NCI-H2171 treated with DMSO at 0.1 percent for 48 hours (cell line): ENCODE data around the gene AKAP12.

Experiments
- DNase-seq: peaks from one replicate; lab custom pipeline; 2025; lab: John Stamatoyannopoulos, UW

Gene AKAP12

DNA sequence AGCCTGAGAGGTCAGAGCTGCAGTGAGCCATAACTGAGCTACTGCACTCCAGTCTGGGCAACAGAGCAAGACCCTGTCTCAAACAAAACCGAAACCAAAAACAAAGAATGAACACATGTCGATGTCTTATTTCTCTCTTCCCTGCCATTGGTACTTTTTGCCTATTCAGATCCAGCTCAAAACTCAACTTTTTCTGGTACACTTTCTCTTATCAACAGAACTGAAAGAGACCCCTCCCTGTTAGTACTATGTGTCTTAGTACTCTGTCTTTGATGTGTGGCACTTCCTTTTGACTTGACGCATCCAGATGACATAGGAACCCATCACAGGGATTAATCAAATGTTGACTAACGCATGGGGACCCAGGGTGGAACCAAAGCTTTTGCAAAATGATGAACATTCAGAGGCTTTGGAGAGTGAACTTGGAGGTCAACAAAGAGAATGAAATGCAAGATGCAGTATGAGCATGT lies 44.8 kb downstream of the AKAP12 start:
- DNase-seq: no peak

DNA sequence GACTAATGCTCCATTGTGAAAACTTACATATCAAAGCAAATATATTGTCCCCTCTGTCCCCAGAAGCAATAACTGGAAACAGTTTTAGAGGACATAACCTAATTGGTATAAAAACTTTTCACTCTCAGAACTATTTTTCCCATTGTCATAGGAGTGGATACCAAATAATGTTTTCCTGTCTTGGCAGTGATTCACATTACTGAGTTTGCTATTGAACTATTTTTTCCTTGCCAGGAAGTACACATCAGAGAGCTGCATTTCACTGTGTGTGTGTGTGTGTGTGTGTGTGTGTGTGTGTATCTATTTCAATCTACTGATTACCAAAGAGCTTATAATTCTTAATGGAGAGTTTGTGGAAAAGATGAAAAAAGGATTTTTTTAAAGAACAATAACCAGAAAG lies 45.4 kb downstream of the AKAP12 start:
- no peak for DNase-seq

DNA sequence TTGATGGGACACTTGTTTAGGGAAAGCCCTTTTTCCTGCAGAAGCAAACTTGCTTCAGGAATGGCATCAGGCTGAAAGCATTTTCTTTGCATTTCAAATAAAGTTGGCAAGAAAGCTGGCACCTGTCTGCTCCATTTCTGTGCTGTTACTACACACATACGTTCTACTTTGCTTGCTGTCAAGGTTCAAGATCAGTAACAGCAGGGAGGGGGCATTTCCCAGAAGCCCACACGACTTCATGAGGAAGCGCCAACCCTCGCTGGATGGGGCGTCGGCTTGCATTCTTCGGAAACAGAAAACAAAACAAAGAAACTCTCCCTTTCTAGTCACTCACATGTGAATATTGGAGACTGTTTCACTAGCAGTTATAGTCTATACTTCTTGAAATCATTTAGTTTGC lies 46.4 kb downstream of the AKAP12 start:
- no peak for DNase-seq

DNA sequence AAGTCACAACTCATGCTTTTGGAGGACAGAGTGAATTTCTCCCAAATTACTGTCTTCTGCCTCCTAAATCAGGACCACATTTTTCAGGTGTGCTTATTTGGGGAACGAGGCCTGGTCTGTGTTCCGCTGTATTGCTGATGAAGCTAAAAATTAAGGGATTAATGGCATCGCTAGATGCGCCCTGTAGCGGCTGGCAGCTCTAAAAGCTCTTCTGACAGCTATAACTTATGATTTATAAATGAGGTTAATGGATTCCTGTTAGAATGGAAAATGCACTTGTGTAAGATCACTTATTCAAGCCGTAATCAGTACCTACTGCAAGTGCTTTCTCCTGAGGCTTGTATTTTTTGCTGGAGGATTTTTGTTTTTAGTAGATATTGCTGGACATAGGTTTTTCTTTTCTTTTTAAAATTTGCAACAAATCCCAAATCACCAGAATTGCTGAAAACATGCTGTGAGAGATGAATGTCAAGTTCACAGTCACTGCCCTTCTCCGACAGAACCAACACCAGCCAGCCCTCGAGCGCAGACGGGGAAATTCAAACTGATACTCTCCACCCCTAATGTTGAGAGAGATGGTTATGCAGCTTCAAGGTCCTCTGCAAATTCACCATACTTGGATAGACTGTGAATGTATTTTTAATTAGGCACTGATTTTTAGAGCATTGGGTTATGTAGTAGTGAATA lies 49.1 kb downstream of the AKAP12 start:
- no peak for DNase-seq

DNA sequence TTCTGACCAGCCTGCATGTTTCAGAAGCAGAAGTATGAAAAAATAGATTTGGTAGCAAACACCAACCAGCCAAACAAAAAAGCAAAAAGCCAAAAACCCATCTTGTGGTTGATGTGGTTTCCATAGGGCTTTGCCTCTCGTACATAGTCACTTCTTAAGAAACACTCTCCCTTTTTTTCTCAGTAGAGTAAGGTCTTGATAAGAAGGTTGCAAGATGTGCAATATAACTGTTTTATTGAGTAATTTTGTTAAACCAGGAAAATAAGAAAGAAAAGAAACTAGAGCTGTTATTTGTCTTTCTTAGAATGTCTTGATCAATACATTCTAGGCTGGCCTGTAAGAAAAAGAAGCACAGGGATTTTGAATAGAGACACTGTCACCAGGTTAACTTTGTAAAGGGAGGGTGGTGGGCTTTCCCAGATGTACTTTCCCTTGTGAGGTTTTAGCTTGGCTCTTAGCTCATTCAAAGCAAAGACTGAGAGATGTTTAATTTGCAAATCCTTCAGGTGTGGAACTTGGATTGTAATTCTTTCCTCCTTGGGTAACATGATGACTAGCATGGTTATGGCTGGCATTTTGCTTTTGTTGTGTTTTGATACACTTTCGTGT lies 49.7 kb downstream of the AKAP12 start:
- DNase-seq: no peak

DNA sequence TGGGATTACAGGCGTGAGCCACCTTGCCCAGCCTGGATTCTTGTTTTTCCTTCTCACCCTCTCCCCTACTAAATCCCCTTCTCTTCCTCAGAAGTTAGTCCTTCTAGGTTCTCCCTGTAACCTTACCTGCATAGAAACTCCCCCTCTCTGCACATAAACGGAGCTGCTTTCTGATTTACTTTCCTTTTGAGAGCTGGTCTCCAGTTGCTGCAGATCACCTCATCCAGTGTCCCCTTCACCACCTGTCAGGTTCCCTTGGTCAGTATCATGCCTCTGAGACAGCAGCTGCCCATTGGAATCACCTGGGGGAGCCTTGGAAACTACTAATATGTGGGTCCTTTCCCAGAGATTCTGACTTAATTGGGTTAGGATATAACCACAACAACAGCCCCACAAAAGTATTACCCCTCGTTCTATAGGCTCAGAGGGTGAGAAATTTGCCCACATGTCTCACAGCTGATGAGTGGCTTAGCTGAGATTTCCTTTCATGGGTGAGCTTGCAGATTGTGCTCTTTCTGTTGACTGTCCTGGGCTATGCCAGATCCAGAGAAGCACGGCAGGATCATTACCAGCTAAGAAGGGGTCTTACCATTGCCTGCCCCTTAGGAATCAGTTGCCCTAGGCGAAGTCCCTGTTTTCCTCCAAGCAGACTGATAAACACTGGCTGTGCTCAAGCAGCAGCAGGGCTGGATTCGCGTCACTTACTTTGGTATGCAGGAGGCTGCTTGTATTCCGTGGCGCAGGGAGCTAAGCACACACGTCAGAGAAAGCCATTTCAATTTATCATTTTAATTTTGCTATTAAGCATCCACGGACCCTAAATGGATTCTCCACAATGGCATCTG lies 51.3 kb downstream of the AKAP12 start:
- peak; percentile 19 for DNase-seq

DNA sequence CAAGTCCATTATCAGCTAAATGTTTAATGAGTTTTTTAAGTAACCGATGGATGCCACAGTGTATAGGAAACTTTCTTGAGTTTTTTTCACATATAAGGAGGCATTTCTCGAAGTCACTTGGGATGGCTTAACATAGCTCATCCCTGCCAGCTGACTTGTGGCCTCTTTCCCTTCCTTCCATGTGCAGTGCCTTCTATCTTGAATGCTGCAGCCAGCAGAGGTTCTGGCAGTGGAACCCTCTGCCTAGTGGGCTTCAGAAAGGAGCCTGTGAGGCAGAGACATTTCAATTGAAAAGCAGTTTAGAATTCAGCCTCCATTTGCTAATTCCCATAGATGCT lies 51.9 kb downstream of the AKAP12 start:
- DNase-seq: no peak

DNA sequence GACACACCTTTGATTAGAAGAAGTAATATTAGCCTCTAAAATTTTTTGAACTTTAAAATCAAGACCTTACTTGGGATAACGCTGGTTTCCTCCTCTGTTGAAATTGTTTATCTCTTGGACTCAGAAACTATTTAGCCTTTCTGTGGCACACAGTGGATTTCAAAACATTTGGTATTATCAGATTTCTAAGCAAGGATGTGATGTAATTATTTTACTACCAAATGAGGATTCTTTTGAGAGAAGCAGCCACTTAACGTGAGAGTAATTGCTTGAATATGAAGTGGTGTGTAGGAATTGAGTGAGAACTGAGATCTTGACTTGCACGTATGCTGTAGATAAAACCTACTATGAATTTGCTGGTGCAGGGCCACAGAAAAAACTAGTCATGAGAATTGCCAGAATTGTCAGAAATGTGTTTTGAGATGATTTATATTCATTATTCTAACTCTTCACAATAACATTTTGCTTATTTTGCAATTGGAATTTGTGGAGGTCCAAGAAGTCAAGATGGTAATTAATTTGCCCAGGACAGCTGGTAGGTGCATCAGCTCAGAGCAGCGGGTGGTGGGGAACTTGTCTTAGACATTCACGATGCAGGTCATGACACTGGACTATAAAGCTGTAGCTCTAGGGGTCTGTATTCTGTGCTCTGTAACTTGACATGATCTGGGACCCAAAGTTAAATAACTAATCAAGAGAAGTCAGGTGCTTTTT lies 53.4 kb downstream of the AKAP12 start:
- DNase-seq: no peak

DNA sequence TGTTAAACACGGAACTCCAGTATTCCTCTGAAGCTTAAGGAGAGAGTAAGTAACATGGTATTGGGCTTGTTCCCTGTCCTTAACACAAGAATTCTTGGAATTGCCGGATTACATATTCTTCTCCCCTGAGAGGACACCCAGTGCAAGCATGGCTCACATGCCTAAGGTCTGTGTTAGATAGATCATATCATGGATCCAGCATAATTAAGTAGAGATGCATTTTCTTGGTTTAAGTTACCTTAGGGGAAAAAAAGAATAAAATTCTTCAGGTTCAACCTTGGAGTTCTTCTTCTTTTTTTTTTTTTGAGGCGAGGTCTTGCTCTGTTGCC lies 53.9 kb downstream of the AKAP12 start:
- DNase-seq: no peak

DNA sequence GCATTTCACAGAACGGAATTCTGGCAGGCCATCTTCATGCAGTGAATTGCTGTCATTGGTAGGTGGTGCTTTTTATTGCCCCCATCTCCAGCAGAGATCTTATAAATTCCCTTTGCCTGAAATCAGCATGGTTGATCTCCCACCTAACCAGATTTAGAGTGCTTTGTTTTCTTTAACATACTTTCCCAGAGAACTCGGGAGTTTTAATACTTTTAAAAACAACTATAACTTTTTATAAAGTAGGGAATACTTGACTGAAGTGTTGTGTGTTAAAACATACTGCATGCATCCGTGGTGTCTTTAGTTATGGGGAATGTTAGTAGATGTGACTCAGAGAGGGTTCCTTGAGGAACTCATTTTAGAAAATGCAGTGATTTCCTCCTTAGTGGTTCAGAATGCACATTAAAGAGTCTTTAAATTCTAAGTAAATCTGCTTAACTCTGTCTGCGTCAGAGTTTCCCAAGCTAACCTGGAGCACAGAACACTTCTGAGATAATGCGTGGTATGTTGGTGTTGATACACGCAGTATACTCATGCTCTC lies 54.9 kb downstream of the AKAP12 start:
- DNase-seq: no peak

DNA sequence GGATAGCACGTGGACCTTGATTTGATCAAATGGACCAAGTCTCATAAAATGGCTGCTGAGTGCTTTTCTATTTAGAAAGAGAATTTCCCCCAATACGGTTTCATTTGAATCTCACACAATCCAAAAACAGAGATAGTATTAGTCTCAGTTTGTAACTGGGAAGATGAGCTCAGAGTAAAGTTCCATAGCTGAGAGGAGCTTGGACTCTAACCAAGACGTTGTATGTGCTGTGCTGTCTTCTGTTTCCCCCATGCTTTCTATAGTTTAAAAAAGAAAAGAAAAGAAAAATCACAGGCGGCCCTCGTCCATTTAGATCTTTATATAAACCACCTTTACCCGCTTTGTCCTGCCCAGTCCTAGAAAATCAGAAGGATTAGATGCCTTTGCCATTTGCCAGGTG lies 58.1 kb downstream of the AKAP12 start:
- DNase-seq: no peak

DNA sequence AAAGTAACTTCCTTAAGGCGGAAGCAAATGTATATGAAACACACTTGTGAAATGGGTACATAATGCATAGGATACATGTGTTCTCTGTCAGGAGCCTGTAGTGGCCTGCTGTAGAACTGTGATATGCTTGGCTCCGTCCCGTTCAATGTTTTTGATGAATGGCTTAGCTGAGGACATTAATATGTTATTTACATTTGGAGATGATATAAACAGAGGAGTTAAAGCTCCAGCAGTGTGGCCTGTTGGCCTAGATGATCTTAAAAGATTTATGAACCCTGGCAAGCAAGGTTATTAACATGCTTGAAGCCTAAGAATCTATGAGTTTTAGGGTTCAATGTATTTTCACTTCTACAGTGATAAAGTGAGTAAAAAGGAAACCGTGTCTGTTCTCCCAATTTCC lies 59.2 kb downstream of the AKAP12 start:
- DNase-seq: no peak

DNA sequence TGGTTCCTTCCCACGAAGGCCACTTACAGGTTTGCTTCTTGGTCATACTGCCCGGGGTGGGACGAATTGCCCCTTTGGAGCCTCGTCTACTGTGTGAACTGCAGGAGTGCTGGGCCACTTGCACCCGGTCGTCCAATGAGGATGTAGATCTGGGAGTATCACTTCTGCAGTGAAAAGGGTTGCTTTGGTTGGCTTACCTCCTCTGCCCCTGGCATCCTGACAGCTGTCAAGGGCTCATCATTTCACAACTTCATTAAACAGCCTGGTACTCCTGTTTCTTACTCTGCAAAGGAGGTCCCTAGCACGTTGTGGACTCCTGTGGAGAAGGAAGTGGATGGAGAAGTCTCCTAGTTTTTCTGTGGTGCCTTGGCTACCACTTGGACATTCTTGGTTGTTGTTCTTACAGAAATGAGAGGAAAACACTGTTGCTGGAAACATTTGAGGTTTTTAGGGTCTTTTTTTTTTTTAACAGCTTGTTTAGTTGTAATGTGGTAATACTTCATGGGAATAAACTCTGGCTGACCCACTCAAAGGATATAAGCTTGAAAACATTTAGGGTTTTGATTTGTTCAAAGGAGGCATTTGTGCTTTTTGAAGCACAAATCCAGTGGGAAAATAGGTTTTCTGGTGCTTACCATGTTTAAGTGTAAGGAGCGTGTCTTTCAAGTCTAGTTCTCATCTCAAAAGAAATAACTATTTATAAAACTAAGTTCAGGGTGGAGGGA lies 60.7 kb downstream of the AKAP12 start:
- DNase-seq: peak; percentile 78

DNA sequence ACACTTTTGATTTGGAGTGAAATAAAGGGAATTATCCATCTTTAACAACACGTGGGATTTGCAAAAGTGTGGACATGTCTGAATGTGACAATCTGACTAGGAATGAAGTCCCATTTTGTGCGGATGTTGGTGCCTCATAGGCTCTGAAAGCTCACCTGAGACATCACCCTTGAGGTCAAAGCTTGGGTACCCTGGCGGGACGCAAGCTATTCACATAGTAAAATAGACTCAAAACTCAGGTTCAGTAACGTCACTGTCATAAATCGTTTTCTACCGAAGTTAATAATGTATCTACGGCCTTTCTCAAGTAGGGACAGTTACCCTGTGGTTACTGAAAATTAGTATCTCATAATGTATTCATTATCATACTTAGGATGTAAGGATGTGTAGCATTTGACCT lies 61.8 kb downstream of the AKAP12 start:
- no peak for DNase-seq

DNA sequence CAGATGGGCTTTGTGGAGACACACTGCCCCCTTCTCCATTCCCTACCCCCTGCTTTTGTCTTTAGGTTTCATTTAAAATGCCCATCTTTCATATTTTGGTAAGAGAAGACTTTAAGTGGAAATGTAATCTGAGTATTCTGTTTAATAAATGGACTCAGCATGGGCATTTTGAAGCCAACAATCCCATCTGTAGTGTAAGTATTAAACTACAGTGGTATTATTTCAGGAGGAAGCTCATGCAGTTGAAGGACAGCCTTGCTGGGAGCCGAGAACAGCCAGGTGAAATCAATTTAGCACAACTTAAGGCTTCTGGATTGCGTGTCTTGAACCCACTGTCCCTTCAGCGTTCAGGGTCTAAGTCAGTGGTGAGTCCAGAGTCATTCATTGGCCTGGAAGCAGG lies 63.5 kb downstream of the AKAP12 start:
- DNase-seq: no peak

DNA sequence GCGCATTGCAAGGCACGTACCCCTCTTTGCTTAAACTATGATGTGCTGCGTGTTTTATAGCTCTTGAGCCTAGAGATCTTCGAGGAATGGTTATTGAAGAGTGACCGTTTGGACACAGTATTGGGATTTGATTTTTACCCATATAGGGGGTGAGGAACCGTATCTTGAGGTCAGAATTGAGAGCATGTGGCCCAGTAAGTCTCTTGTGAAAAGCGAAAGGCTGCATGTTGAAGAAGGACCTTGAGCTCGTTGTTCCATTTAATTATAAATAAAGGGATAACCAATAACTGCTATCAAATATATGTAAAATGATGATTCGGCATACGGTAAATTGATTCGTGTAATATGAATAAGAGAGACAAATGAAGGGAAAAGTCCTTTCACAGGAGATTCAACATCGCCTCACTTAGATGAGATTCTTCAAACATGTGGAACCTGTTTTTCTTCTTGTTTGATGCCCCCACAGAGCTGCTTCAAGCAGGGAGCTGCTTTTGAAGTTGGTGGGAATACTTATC lies 66.6 kb downstream of the AKAP12 start:
- DNase-seq: no peak

DNA sequence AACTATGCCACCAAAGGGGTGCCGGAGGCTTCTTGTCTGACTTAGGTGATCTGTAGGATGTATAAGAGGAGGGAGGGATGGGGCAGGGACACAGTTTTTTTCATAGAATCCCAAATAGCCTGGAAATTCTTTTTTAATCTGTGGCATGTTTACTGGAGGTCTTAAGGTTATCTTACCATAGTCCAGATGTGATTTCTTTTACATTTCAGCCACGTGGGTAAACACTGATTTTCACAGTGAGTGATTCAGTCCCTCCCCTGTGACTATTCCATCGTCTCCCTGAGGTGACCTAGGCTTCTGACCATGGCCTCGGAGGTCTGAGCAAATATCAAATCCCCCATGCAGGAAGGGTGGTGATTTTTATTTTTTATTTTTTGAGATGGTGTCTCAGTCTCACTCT lies 67.7 kb downstream of the AKAP12 start:
- no peak for DNase-seq

DNA sequence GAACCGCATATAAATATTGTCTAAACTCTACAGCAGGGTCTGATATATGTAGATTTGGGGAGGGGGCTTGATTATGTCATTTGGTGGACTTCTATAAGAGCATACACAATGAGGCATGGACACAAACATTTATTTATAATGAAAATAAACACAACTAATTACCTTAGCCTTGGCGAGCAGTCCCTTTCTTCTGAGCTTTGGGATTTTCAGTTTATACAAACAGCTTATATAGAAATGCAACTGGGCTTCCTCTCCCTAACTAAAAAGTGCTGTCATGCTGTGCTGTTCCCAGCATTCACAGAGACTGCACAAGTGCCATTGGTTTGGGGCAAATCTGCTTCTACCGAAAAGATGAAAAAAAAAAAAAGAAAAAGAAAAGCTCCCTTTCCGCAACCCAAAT lies 69.9 kb downstream of the AKAP12 start:
- DNase-seq: no peak

DNA sequence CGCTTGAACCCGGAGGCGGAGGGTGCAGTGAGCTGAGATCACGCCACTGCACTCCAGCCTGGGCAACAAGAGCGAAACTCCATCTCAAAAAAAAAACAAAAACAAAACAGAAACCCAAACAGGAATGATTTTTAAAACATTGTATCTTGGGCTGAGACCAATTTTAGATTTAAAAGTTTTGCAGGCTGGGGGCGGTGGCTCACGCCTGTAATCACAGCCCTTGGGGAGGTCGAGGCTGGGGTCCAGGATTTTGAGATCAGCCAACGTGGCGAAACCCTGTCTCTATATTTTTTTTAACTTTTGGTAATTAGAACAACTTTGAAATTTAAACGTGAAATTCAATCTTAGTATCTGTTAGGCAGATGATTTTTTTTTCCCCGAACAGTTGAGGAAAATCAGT lies 70.5 kb downstream of the AKAP12 start:
- no peak for DNase-seq

DNA sequence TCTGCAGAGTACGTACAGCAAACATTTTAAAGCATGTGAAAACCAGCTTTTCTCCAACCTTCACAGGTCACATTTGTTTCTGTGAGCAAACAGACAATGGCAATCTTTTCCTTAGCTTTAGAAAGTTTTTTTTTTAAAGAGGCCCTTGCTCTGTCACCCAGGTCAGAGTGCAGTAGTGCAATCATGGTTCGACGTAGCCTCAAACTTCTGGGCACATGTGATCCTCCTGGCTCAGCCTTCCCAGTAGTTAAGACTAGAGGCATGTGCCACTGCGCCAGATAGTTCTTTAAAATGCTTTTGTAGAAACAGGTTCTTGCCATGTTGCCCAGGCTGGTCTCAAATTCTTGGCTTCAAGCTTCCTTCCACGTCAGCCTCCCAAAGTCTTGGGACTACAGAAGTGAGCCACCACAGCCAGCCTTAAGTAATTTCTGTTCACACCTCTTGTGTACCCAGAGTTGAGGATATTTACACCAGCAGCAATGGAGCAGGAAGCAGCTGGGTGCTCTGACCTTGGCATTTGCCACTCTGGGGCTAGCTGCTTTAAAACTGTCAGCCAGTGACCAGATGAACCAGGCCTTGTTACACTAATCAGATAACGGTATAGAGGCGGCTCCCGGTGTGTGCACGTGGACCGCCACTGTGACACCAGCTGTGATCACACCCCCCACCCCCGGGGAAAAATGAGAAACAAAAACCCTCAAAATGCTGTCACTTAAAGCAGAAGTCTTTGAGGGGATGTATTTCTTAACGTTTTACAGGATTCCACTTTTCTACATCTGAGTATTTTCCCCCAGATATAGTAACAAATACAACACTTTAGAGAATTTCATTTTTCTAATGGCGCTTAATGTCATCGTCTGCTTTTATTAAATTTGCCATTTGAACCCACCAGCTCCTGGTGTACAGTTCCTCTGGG lies 71.3 kb downstream of the AKAP12 start:
- DNase-seq: no peak
